Measurements from ENCODE around the gene HOPX.
A peak's percentile ranks its signal among the peaks of the same experiment; 100 is the strongest.

DNA sequence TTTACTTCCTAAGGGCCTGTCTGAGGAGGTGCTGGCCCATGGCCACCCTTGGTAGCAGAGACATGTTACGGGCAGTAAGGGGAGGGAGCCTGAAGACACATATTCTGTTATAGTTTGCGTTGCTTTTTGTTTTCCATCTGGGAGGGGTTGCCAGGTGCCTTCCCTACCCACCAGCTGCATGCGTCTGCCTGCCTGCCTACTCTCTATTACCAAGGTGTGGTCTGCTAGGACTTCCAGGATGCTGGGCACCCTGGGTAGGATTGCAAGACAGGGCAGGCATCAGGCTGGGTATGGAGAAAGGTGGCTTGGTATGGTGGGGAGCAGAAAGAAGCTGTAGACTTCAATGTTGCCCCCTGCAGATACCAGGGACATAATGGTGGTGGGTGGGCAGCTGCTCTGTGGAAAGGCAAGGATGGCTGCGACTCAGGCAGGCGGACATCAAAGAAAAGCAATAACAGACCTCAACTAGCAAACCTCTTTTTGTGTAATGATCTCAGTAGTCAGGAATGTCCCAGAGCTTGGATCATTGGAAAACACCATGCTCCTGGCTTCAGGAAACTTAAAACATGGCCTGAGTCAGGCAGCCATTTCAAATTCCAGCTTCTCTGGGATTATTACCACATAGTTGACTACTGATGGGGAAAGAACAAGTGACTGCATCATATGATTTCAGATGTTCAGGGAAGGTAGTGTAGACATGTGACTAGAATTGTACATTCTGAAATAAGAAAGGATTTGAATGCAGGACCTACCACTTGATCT lies 67.8 kb downstream of the HOPX start:
- TF ChIP-seq, protein P1, sequence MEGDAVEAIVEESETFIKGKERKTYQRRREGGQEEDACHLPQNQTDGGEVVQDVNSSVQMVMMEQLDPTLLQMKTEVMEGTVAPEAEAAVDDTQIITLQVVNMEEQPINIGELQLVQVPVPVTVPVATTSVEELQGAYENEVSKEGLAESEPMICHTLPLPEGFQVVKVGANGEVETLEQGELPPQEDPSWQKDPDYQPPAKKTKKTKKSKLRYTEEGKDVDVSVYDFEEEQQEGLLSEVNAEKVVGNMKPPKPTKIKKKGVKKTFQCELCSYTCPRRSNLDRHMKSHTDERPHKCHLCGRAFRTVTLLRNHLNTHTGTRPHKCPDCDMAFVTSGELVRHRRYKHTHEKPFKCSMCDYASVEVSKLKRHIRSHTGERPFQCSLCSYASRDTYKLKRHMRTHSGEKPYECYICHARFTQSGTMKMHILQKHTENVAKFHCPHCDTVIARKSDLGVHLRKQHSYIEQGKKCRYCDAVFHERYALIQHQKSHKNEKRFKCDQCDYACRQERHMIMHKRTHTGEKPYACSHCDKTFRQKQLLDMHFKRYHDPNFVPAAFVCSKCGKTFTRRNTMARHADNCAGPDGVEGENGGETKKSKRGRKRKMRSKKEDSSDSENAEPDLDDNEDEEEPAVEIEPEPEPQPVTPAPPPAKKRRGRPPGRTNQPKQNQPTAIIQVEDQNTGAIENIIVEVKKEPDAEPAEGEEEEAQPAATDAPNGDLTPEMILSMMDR (IDR thresholded peaks at IDR 0.05): no peak
- peak in 1 of 3 donors; percentile 39 for TF ChIP-seq POLR2AphosphoS5 (IDR thresholded peaks at IDR 0.05)

Data from suprapubic skin (tissue), 3 donors.